SK-N-SH (cell line): ENCODE measurements around the gene GPC5. TPM values are rescaled to one million over a fixed set of nuclear protein-coding genes. Genes with fewer than 3 reads are reported as not detected.

Experiments used
- CTCF ChIA-PET: fragments of 300-600, 350-600 bp; formaldehyde crosslinking; extraction: SDS; loops from one replicate; lab custom pipeline; 2021; lab: Yijun Ruan, JAX
- POLR2A ChIA-PET: fragments of 350-600 bp; sonication (Branson Sonifier 250); formaldehyde crosslinking; extraction: SDS; loops from one replicate; lab custom pipeline; 2020; ENCODE audit warnings: antibody characterized with exemption, inconsistent platforms; lab: Yijun Ruan, JAX
- DNase-seq: peaks from one replicate; pipeline ENCODE4 v3.0.0; 2012
- H2AFZ ChIP-seq: fragments of 200-600 bp; sonication (generic); 2 replicates; pipeline ENCODE4 v1.8.1; 2016; ENCODE audit warnings: antibody characterized with exemption, mild to moderate bottlenecking, low read depth
- H3F3A ChIP-seq: fragments of 200-600 bp; sonication (generic); replicated peaks from 2 replicates; pipeline ENCODE3; 2016; ENCODE audit warnings: antibody characterized with exemption, mild to moderate bottlenecking; ENCODE audit not compliant: insufficient read depth
- H3K27ac ChIP-seq, 2 experiments: fragments of 200-500 bp in 1 of 2; fragments of 200-600 bp in 1 of 2; sonication (Bioruptor generic) in 1 of 2; sonication (generic), shearing (Covaris generic) in 1 of 2; 2 replicates each; pipeline versions ENCODE4 v1.5.1 to v1.6.1; 2014 to 2016; ENCODE audit warnings: low read depth in 2 of 2, inconsistent platforms in 1 of 2, low read length in 1 of 2, mild to moderate bottlenecking in 1 of 2, mixed read lengths in 1 of 2
- H3K27me3 ChIP-seq: fragments of 200-600 bp; sonication (generic), shearing (Covaris generic); 2 replicates; pipeline ENCODE4 v1.6.1; 2016; ENCODE audit warnings: mixed run types; ENCODE audit not compliant: insufficient read depth
- H3K36me3 ChIP-seq, 2 experiments: fragments of 200-500 bp in 1 of 2; fragments of 200-600 bp in 1 of 2; sonication (Bioruptor generic) in 1 of 2; sonication (generic) in 1 of 2; replicated peaks in 1 of 2; 2 replicates each; pipeline versions ENCODE3 to v1.5.1; 2014 to 2016; ENCODE audit warnings: low read length in 1 of 2, mild to moderate bottlenecking in 1 of 2; ENCODE audit not compliant: insufficient read depth in 2 of 2, control insufficient read depth in 1 of 2
- H3K4me1 ChIP-seq, 2 experiments: fragments of 200-500 bp in 1 of 2; fragments of 200-600 bp in 1 of 2; sonication (Bioruptor generic) in 1 of 2; sonication (generic), shearing (Covaris generic) in 1 of 2; 2 replicates each; pipeline versions ENCODE4 v1.5.1 to v1.6.1; 2014 to 2016; ENCODE audit warnings: low read depth in 1 of 2, low read length in 1 of 2, mixed run types in 1 of 2; ENCODE audit not compliant: insufficient read depth in 2 of 2, control insufficient read depth in 1 of 2
- H3K4me2 ChIP-seq: fragments of 200-600 bp; sonication (generic), shearing (Covaris generic); 2 replicates; pipeline ENCODE4 v1.6.1; 2017; ENCODE audit warnings: mixed run types
- H3K4me3 ChIP-seq, 2 experiments: fragments of 200-500 bp in 1 of 2; fragments of 200-600 bp in 1 of 2; sonication (Bioruptor generic) in 1 of 2; sonication (generic), shearing (Covaris generic) in 1 of 2; 2 replicates each; pipeline versions ENCODE4 v1.5.1 to v1.8.1; 2014 to 2016; ENCODE audit warnings: low read depth in 2 of 2, inconsistent platforms in 1 of 2, low read length in 1 of 2, mild to moderate bottlenecking in 1 of 2, mixed read lengths in 1 of 2, moderate library complexity in 1 of 2
- H3K79me2 ChIP-seq: fragments of 200-600 bp; sonication (generic); 2 replicates; pipeline ENCODE4 v1.8.1; 2017; ENCODE audit warnings: mild to moderate bottlenecking; ENCODE audit not compliant: insufficient read depth
- H3K9ac ChIP-seq: fragments of 200-600 bp; sonication (generic); 2 replicates; pipeline ENCODE4 v1.6.1; 2017; ENCODE audit warnings: mixed run types
- H3K9me2 ChIP-seq: fragments of 200-600 bp; sonication (generic); 2 replicates; pipeline ENCODE4 v1.6.1; 2017; ENCODE audit warnings: mixed run types
- H3K9me3 ChIP-seq: fragments of 200-600 bp; sonication (generic); 2 replicates; pipeline ENCODE4 v1.6.1; 2017; ENCODE audit warnings: mixed run types, mild to moderate bottlenecking, moderate library complexity
- H4K20me1 ChIP-seq: fragments of 200-600 bp; sonication (generic); 2 replicates; pipeline ENCODE4 v1.6.1; 2017; ENCODE audit warnings: mild to moderate bottlenecking, mixed run types; ENCODE audit not compliant: insufficient read depth
- CTCF ChIP-seq: fragments of 200-600 bp; sonication (generic); IDR thresholded peaks from 2 replicates; pipeline ENCODE4 v1.6.1; 2017; ENCODE audit warnings: antibody characterized with exemption, mild to moderate bottlenecking, moderate library complexity
- EP300 ChIP-seq, 2 experiments: IDR thresholded peaks; 2 replicates each; pipeline versions ENCODE4 v1.4.0 to v1.6.1; 2012; ENCODE audit warnings: borderline replicate concordance in 1 of 2, low read depth in 1 of 2, low read length in 1 of 2
- EZH2phosphoT487 ChIP-seq: fragments of 200-600 bp; sonication (generic); IDR thresholded peaks from 2 replicates; pipeline ENCODE4 v1.6.1; 2017; ENCODE audit warnings: low read depth, mixed run types, mild to moderate bottlenecking, antibody characterized with exemption, moderate library complexity, borderline replicate concordance
- GATA2 ChIP-seq: sonication (generic); formaldehyde crosslinking; IDR thresholded peaks from 2 replicates; pipeline ENCODE4 v1.5.0; 2020; ENCODE audit warnings: mild to moderate bottlenecking, missing genetic modification reagents
- MAX ChIP-seq: IDR thresholded peaks from 2 replicates; pipeline ENCODE4 v1.4.0; 2012; ENCODE audit warnings: low read depth
- NFIC ChIP-seq: IDR thresholded peaks from 2 replicates; pipeline ENCODE4 v1.4.0; 2012; ENCODE audit warnings: borderline replicate concordance
- POLR2AphosphoS5 ChIP-seq: IDR thresholded peaks from 2 replicates; pipeline ENCODE4 v1.6.1; 2012; ENCODE audit warnings: low read depth, low read length
- RXRA ChIP-seq: IDR thresholded peaks from 2 replicates; pipeline ENCODE4 v1.4.0; 2012; ENCODE audit warnings: low read depth, mild to moderate bottlenecking, borderline replicate concordance
- SMC3 ChIP-seq: IDR thresholded peaks from 2 replicates; pipeline ENCODE4 v1.6.1; 2012; ENCODE audit warnings: low read depth, low read length, improper control_type of control experiment
- TCF12 ChIP-seq: IDR thresholded peaks from 2 replicates; pipeline ENCODE4 v1.4.0; 2012
- TEAD4 ChIP-seq: IDR thresholded peaks from 2 replicates; pipeline ENCODE4 v1.4.0; 2012; ENCODE audit warnings: mild to moderate bottlenecking, borderline replicate concordance; ENCODE audit not compliant: insufficient read depth
- YY1 ChIP-seq: IDR thresholded peaks from 2 replicates; pipeline ENCODE4 v1.4.0; 2012; ENCODE audit warnings: low read depth, mild to moderate bottlenecking
- ZBTB33 ChIP-seq: IDR thresholded peaks from 2 replicates; pipeline ENCODE4 v1.4.0; 2012; ENCODE audit warnings: low read depth, borderline replicate concordance
- WGBS: methylation state at CpG from one replicate; pipeline ENCODE4 v1.1.6; 2017; ENCODE audit warnings: low lambda C conversion rate; 5-methylcytosine and 5-hydroxymethylcytosine counted together
- polyA plus RNA-seq, 3 experiments: library from polyadenylated mRNA; depleted of rRNA; stranded (reverse); fragments of >200 nt; gene quantifications; 2 replicates each; pipeline ENCODE4 v1.2.3, GENCODE V29; 2012

Gene GPC5
- polyA plus RNA-seq, 1 of the 3 experiments (the other 2 are of a cell fraction): 0.03 TPM

- no peak for TF ChIP-seq GATA2 (CRISPR knock-in tag)
- no peak for TF ChIP-seq YY1
These were observed 360.3 kb downstream of the GPC5 start (continued) for GRCh38 chr13:91758724-91759123.

GRCh38 chr13:91762957-91763356 lies 364.5 kb downstream of the GPC5 start:
- H3K27ac ChIP-seq: no peak overlapping the region
- CTCF ChIA-PET: no interaction called here
- whole genome bisulfite sequencing: 60% methylated on average over 4 of the region's 4 CpGs
- no peak overlapping the region for H2AFZ ChIP-seq
- no peak for TF ChIP-seq TEAD4
- TF ChIP-seq TCF12: no peak
- no peak for TF ChIP-seq SMC3
- TF ChIP-seq POLR2AphosphoS5: no peak
- no peak for TF ChIP-seq EZH2phosphoT487
- TF ChIP-seq NFIC: no peak
- H3K79me2 ChIP-seq: no peaks in the 10 kb centered on the region
- peaks cover 3% of the 10 kb centered on the region; the same call in 1 of the 2 replicates for H3K9me2 ChIP-seq
- H4K20me1 ChIP-seq: no peaks in the 10 kb centered on the region
- no peaks in the 10 kb centered on the region for H3K4me1 ChIP-seq
- H3F3A ChIP-seq: no peaks in the 10 kb centered on the region
- POLR2A ChIA-PET: no interaction called here
- H3K9ac ChIP-seq: no peak overlapping the region
- no peaks in the 10 kb centered on the region for H3K9me3 ChIP-seq
- H3K27me3 ChIP-seq: no peaks in the 10 kb centered on the region
- H3K36me3 ChIP-seq: no peaks in the 10 kb centered on the region
- no peak for DNase-seq
- H3K4me3 ChIP-seq: no peak overlapping the region
- no peak overlapping the region for H3K4me2 ChIP-seq

- TF ChIP-seq CTCF: no peak
- no peak for TF ChIP-seq ZBTB33
- no peak for TF ChIP-seq EP300 (IDR thresholded peaks at IDR 0.05; ENCODE audit: borderline replicate concordance in 1 of 2, low read depth in 1 of 2, low read length in 1 of 2)
- TF ChIP-seq MAX: no peak
- no peak for TF ChIP-seq RXRA
- Histone ChIP-seq H3K79me2 (no peaks in the 10 kb centered on the region), H3K9me3 (no peaks in the 10 kb centered on the region), H3K27me3 (no peaks in the 10 kb centered on the region), H3K27ac (no peak overlapping the region), H3K4me1 (no peaks in the 10 kb centered on the region), H4K20me1 (no peaks in the 10 kb centered on the region), H3F3A (no peaks in the 10 kb centered on the region), H2AFZ (no peak overlapping the region), H3K9me2 (peaks cover 3% of the 10 kb centered on the region; the same call in 1 of the 2 replicates), H3K9ac (no peak overlapping the region), H3K4me3 (no peak overlapping the region), H3K36me3 (no peaks in the 10 kb centered on the region), H3K4me2 (no peak overlapping the region)
- WGBS: 14% methylated on average over 7 of the region's 7 CpGs
- ChIA-PET CTCF (interaction anchor here (1.0 kb wide), 1 partner anchor 383 kb away, joined by 4 read pairs; no protein-coding TSS in a partner anchor), POLR2A (no interaction called here)
- no peak for DNase-seq
These were observed 366.1 kb downstream of the GPC5 start for GRCh38 chr13:91764527-91764926.
